ENCODE measurements around the gene SH2B3.
"Not testable (repeated sequence)": the region's sequence is repeated elsewhere in the genome, so short reads cannot be mapped to it uniquely, and the experiment has no call there.

Gene SH2B3

DNA sequence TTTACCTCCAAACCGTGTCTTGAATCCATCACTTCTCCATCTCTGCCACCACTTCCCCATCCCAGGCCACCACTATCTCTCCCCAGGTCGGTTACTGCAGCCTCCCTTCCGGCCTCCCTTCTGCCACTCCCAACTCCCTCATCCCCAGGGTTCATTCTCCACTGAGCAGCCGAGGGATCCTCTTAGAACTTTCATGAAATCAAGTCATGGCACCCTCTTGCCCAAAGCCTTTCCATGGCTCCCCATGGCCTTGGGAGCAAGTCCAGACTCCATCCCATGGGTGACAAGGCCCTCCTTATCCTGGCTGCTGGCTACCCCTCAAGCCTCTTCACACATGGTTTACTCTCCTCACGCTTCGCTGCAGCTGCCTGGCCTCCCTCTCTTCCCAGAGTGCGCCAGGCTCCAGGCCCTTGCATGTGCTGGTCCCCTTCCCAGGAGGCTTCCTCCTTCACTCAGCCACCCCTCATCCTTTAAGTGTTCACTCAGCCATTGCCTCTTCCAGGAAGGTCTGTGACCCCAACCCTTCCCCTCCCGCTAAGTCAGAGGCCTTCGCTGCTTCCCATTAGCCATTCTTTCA is 17.9 kb upstream of the SH2B3 start:
- no peak for DNase-seq (ENCODE audit: low spot score)

DNA sequence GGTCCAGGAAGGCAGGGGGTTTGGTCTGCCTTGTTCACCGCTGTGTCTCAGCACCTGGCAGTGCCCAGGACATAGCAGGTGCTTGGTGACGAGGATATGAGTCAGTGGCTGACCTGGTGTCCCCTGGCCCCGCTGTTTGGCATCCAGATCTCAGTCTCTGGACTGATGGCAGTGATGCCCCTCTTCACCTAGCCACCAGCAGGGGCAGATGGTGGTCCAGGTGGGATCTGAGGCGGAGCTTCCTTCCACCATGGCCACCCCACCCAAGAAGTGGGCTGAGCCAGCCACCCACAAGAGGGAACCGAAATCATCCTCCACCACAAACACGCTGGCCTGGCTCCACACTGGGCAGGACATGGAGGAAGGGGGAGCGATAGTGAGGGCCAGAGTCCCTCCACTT is 16.1 kb upstream of the SH2B3 start:
- peak; percentile 39 for DNase-seq (ENCODE audit: low spot score)

DNA sequence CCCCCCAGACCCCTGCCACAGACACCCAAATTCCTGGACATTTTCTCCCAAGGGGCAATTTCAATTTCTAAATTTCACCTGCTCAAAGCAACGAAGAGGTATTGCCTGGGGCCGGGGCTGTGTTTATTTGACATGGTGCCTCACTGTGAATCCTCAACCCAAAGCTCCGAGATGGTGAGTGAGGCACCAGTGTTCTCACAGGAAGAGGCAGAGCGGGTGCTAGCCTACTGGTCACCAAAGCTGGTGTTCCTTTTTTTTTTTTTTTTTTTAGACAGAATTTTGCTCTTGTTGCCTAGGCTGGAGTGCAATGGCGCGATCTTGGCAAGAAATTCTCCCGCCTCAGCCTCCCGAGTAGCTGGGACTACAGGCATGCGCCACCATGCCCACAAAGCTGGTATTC is 14.8 kb upstream of the SH2B3 start:
- no peak for DNase-seq (ENCODE audit: low spot score)

DNA sequence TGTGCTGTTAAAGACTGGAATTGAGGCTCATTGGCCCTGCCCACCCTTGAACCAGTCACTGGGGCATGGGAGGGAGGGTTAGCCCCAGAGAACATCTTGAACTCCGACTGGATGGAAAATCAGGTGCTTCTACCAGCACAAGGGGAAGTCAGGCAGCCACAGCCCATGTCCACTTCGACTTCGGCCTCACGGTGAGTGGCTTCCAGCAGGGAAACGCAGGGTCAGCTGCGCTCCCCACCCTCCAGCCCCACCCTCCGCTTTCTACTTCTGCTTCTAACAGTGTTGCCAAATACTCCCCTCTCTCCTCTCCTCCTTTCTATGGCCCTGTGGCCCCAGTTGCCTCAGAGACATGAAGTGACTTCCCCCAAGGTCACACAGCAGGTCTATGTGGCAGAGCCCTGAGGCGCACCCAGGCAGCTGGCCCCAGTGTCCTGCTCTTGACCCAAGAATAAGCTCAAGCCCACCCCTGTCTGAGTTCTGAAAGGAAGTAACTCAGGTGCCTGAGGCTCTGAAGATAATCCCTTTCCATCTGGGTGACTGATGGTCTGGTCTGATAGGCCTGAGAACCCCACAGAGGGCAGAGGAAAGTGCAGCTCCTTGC is 11.9 kb upstream of the SH2B3 start:
- DNase-seq (ENCODE audit: low spot score): no peak

DNA sequence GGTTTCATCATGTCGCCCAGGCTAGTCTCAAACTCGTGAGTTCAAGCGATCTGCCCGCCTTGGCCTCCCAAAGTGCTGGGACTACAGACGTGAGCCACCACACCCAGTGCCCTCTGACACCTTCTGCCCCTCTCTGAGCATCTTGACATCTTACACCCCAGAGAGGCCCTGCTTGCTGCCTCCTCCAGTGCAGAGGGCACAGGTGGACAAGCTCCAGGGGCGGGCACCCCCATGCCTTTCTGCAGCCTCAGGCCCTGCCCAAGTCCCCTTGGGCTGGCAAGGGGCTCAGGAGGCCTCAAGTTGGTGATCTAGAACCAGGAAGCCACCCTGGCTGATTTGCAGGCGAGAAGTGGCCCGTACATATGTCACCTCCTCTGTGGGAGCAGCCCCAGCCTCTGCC is 11.2 kb upstream of the SH2B3 start:
- DNase-seq (ENCODE audit: low spot score): no peak

DNA sequence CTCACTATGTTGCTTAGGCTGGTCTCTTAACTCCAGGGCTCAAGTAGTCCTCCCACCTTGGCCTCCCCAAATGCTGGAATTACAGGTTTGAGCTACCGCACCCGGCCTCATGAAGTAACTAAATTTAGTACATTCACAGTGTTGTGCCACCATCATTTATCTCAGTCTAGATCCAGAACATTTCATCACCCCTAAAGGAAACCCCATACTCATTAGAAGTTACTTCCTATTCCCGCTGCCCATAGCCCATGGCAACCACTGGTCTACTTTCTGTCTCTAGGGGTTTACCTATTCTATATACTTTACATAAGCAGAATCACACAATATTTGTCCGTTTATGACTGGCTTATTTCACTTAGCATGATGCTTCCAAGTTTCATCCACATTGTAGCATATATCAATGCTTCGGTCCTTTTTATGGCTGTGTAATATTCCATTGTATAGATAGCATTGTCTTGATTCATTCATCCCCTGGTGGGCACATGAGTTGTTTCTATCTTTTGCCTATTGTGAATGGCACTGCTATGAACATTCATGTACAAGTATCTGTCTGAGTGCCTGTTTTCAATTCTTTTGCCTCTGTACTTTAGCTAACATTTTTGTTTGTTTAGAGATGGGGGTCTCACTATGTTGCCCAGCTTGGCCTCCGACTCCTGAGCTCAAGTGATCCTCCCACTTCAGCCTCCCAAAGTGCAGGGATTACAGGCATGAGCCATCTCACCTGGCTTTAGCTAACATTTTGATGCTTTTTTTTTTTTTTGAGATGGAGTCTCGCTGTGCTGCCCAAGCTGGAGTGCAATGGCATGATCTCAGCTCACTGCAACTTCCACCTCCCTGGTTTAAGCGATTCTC is 10.2 kb upstream of the SH2B3 start:
- DNase-seq (ENCODE audit: low spot score): no peak

DNA sequence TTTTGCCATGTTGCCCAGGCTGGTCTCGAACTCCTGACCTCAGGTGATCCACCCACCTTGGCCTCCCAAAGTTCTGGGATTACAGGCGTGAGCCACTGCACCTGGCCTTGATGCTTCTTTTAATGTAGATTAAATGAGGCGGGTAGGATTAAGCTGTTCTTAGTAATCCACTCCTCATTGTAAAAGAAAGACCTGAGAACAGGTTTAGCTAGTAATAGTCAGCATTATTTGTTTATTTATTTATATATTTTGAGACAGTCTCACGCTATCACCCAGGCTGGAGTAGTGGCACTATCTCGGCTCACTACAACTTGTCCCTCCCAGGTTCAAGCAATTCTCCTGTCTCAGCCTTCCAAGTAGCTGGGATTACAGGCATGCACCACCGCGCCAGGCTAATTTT is 9.5 kb upstream of the SH2B3 start:
- DNase-seq (ENCODE audit: low spot score): not testable (repeated sequence)

DNA sequence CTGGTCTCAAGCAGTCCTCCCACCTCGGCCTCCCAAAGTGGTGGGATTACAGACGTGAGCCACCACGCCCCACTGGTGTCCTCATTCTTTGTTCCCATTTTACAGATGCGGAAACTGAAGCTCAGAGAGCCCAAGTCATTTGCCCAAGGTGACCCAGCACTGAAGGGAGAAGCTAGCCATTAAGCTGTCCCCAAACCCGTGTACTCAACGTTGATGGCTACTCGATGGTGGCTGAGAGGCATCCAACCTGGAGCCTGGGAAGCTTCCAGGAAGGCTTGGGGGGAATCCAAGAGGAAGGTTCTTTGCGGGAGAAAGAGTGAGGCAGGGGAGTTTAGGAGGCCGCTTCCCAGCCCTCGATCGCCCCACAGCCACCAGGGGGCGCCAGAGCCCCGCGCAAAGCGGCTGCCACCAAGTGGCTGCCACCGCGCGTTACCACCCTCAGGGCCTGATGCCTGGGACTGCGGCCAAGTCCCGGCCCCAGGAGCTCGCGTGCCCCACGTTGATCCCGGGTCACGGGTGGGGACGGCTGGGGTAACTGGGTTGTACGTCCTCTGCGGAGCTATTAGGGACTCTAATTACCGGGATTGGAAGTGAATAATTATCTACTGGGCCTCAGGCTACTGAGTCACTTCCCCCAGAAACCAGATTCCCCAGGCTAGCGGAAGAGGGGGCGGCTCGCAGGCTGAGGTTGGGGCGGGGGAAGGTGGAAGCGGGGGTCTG is 8.8 kb upstream of the SH2B3 start:
- peak; percentile 96 for DNase-seq (ENCODE audit: low spot score)

DNA sequence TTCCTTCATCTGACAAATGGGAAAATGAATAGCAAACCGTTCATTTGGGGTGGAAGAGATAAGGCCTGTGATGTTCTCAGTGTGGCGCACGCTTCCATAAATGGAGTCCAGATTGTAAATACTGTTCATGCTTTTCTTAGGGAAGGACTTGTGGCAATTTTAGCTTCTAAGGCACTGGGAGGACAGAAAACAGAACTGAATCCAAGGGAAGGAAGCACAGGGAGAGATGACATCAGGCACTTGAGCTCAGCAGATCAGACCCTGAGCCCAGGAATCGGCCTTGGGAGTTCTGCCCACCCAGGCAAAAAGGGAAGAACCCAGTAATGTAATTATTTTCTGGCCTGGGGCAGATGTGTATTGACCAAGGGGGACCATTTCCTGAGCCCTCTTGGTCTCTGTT is 7.2 kb upstream of the SH2B3 start:
- no peak for DNase-seq (ENCODE audit: low spot score)

DNA sequence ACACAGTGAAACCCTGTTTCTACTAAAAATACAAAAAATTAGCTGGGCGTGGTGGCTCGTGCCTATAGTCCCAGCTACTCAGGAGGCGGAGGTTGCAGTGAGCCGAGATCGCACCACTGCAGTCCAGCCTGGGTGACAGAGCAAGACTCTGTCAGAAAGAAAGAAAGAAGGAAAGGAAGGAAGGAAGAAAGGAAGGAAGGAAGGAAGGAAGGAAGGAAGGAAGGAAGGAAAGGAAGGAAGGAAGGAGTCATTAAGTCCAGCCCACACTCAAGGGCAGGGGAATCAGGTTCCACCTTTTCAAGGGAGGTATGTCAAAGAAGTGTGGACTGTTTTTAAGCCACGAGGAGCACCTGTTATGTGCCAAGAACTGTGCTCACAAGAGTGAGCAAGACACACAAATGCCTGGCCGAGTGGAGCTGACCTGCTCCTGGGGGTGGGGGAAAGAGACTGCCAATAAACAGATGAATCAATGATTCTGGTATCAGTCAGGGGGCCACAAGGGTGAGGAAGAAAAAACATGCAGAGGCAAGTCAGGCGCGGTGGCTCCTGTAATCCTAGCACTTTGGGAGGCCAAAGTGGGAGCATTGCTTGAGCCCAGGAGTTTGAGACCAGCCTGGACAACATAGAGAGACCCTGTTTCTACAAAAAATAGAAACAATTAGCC is 5.8 kb upstream of the SH2B3 start:
- DNase-seq (ENCODE audit: low spot score): not testable (repeated sequence)

DNA sequence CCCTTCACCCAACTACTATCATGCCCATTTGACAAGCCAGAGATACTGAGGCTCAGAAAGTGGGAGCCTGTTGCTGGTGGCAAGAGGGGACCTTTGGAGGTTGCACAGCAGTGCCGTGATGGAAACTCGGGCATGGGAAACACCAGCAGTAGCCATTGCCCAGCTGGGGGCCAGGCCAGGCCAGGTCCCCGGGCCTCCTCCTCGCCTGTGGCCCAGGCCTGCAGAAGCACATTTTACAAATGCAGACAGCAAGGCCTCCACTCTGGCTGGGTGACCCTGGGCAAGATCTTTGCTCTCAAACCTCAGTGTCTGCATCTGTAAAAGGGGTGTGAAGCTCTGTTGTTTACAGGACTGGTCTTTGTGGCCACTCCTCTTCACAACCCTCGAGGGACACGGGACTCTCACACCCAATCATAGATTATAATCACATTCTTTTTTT is 4.5 kb upstream of the SH2B3 start:
- DNase-seq (ENCODE audit: low spot score): no peak

DNA sequence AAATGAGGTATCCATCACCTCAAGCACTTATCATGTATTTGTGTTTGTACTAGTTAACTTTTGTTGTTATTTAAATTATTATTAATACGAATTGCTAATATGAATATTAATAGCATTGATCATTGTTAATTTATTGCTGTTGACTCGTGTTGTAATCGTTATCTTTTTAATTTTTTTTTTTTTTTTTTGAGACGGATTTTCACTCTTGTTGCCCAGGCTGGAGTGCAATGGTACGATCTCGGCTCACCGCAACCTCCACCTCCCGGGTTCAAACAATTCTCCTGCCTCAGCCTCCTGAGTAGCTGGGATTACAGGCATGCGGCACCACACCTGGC is 3.3 kb upstream of the SH2B3 start:
- not testable (repeated sequence) for DNase-seq (ENCODE audit: low spot score)

DNA sequence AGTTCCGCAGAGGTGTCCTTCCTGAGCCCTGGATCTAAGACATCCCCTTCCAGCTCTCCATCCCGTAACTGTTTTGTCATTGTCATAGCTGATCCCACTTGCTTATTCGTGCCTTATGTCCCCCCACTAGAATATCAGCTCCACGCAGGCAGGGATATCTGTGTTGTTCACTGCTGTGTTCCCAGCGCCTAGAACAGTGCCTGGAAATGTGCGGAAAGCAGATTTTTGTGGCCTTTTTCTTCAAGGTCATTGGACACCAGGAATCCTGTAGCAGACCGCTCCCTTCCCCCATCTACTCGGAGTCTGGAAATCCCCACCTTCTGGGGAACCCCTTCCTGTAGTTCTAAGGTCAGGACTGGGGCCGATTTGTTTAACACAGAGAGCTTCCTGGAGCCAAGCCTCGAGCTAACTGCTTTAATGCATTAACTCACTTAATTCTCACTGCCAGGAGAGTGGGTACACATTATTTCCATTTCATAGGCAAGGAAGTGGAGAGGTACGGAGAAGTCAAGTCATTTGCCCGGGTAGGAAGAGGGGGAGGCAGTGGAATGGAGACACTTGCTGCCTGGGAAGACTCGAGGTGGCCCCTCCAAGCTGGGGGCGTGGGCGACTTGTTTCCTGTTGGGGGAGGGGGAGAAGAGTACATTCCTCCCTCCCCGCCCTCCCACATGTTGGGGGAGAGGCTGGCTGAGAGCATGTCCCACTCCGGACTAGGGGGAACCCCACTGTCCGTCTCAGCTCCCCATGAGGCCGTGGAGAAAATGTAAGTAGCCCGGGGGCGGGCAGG is 1.2 kb upstream of the SH2B3 start:
- DNase-seq (ENCODE audit: low spot score): no peak

DNA sequence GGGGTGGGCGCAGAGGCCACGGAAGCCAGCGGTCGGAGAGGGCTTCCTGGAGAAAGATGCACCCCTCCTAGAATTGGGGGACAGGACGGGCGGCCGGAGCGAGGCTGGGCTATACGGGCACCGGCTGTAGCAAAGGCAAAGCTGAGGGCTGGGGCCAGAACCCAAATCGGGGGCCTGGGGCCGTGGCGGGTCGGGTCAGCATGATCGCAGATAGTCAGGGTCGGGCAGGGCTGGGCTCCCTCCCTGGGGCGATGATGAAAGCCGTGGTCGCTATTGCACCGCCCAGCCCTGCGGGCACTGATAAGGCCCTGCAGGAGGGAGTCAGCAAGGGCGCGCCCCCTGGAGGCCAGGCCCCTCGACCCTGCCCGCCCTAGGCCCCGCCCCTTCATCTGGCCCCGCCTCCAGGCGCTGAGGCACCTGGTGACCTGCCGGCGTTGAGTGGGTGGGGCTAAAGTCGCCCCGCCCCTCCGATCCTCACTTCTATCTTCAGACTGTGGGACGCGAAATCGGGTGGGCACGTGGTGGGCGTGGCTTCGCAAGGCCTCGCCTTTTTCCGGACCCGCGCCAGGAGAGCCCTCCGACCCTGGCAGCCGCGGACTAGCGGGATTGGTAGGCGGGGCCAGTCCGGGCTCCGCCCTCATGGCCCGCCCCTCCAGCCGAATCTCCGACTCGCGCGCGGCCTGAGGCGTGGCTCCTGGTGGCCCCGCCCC is 419 bp upstream of the SH2B3 start:
- peak; percentile 100 for DNase-seq (ENCODE audit: low spot score)

DNA sequence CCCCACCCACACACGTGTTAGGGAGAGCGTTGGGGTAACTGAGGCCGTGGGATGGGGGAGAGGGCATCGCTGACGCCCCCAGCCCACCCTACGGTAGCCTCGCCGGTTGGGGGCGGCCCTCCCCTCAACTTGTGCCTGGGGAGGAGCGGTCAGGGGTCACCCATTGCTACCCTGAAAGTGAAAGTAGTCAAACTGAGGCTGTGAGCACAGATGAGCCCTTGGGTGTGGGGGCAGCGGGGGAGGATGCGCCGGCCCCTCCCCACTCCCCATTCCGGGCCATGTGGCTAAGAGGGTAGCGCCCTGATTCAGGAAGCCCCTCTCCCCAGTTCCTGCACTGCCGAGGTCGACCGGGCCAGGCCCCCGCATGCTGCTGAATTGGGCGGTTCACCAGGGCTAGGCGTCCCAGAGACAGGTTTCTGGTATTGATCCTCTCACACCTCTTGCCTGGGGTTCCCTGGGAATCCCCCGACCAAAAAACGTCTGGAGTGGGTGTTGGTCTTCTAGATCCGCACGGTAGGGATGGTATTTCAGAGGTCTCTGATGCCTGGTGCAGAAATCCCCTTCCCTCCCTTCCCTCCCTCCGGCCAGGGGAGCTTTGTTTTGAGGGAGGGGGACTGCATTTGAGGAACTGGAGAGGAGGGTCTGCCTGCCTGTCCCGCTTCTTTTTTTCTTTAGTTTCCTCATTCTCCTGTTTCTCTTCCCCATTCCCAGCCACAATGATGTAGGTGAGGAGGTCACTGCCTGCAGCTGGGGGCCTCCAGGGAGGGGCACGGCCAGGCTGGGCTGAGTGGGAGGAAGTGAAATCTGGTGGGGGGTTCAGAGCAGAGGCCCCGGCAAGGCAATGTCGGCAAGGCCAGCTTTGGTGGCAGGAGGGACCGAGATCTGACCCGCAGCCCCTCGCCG is 1.0 kb downstream of the SH2B3 start:
- DNase-seq (ENCODE audit: low spot score): no peak

DNA sequence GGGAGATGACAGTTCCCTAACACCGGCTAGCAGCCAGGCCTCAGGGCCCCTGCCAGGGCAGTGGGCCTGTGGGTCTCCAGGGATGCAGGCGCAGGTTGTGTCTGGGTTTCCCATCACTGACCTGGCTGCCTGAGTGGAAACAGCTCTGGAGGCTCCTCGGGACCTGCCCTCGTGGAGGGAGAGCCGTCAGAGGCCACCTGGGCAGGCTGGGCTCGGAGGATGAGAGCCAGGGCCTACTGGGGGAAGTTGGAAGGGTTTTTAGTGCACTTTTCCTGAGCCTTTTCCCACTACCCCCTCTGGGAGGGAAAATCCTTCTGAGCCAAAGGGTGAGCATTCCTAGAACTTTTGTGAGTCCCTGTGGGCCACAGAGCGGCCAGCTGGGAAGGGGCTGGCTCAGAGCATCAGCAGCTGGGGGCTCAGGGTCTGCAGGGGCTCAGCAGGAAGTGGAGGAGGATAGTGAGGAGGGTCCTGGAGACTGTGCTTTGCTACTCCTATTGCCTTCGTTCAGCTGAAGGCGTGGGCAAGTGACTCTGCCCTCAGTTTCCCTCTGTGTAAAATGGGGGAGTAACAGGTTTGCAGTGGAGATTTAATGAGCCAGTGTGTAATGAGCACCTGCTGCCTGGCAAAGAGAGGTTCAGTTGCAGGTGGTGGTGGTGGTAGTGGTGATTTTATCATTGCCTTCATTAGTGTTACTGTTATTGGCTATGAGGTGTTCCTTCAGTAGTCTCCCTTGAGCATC is 1.8 kb downstream of the SH2B3 start:
- DNase-seq (ENCODE audit: low spot score): no peak

DNA sequence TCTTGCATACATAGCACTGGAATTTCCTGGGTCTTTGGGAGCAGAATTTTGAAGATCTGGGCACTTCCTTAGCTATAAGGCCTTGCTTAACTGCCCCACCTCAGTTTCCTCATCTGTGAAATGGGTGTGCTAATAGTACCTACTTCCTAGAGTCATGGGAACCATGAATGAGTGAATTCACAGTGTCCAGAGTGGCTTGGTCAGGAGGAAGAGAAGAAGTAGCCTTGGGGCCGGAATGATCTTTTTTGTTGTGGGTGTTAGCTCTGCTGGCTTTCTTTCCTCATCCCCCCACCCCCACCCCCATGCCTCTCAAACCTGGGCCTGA is 2.4 kb downstream of the SH2B3 start:
- no peak for DNase-seq (ENCODE audit: low spot score)

DNA sequence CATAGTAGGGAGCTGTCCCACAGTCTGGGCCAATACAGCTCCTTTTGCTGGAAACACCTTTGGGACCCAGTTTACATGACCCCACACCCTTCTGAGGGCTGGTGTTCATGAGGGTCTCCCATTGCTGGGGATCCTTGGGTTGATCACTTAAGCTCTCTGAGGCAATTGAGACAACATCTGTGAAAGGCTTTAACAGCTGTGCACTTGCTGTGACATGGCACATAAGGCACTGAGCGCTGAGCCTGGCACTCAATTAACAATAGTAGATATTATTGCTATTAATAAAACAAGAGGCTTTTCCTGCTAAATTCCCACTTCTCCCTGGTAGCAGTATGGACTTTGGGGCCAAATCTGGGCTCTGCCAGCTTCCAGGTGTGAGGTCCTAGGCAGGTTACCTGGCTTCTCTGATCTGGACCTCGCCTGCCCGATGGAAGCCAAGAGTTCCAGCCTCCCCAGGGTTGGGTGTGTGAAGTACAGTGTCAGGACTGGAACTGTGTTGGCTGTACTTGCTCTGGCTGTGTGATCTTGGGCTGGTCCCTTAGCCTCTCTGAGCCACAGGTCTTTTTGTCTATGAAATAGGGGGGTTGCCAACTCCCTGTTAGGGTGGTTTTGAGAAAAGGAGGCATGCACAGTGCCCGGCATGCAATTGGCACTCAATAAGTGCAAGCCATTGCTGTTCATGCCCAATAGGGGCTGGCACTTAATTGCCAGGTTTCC is 3.1 kb downstream of the SH2B3 start:
- no peak for DNase-seq (ENCODE audit: low spot score)

DNA sequence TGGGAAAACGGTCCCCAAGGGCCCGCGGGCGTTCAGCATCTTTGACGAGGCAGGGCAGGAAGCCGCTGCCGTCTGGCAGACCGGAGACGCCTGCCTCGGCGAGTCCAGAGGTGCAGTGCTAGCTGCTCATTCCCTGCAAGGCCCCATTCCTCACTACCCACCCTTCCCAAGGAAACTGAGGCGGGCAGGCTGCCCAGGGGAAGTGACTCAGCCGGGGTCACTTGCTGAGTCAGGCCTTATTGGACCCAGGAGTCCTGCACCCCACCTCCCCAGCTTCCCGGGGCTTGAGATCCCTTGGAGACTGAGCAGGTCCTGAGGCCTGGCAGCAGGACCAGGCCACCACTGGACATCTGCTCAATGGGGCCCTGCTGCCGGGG is 3.7 kb downstream of the SH2B3 start:
- no peak for DNase-seq (ENCODE audit: low spot score)
